Measurements from ENCODE around the gene SNUPN.

SNUPN gene

GRCh38 chr15:75654201-75654907 lies 28.8 kb upstream of the SNUPN start:
- in situ Hi-C loops (cut with MboI; ENCODE audit: low sequenced_read_pairs): no loop called here

- in situ Hi-C loops (cut with MboI; ENCODE audit: low sequenced_read_pairs): no loop called here
These were observed 27.9 kb upstream of the SNUPN start for GRCh38 chr15:75653347-75653913.

- in situ Hi-C loops (cut with MboI; ENCODE audit: low sequenced_read_pairs): no loop called here
These were observed 26.5 kb upstream of the SNUPN start for GRCh38 chr15:75651810-75652543.

GRCh38 chr15:75650908-75651809 lies 25.6 kb upstream of the SNUPN start:
- in situ Hi-C loops (cut with MboI; ENCODE audit: low sequenced_read_pairs): no loop called here

GRCh38 chr15:75649848-75650247 lies 24.3 kb upstream of the SNUPN start:
- in situ Hi-C loops (cut with MboI; ENCODE audit: low sequenced_read_pairs): no loop called here

GRCh38 chr15:75649045-75649761 lies 23.7 kb upstream of the SNUPN start:
- in situ Hi-C loops (cut with MboI; ENCODE audit: low sequenced_read_pairs): no loop called here

- in situ Hi-C loops (cut with MboI; ENCODE audit: low sequenced_read_pairs): no loop called here
These were observed 22.9 kb upstream of the SNUPN start for GRCh38 chr15:75648156-75649000.

- in situ Hi-C loops (cut with MboI; ENCODE audit: low sequenced_read_pairs): no loop called here
These were observed 22.0 kb upstream of the SNUPN start, which contains the start of gene SNX33 for GRCh38 chr15:75647370-75648155. SNX33 (plus strand) TSS chr15:75647912; CDS start chr15:75649103, 1,191 bp downstream.

GRCh38 chr15:75646944-75647364 lies 21.4 kb upstream of the SNUPN start:
- in situ Hi-C loops (cut with MboI; ENCODE audit: low sequenced_read_pairs): no loop called here

GRCh38 chr15:75646112-75646943 lies 20.8 kb upstream of the SNUPN start:
- in situ Hi-C loops (cut with MboI; ENCODE audit: low sequenced_read_pairs): no loop called here

GRCh38 chr15:75644376-75644775 lies 18.9 kb upstream of the SNUPN start:
- in situ Hi-C loops (cut with MboI; ENCODE audit: low sequenced_read_pairs): no loop called here

- in situ Hi-C loops (cut with MboI; ENCODE audit: low sequenced_read_pairs): no loop called here
These were observed 16.1 kb upstream of the SNUPN start for GRCh38 chr15:75641603-75642002.

- in situ Hi-C loops (cut with MboI; ENCODE audit: low sequenced_read_pairs): no loop called here
These were observed 15.6 kb upstream of the SNUPN start for GRCh38 chr15:75641179-75641503.

GRCh38 chr15:75640483-75641178 lies 15.1 kb upstream of the SNUPN start:
- in situ Hi-C loops (cut with MboI; ENCODE audit: low sequenced_read_pairs): no loop called here

- in situ Hi-C loops (cut with MboI; ENCODE audit: low sequenced_read_pairs): no loop called here
These were observed 14.4 kb upstream of the SNUPN start, which contains the start of gene IMP3 for GRCh38 chr15:75639709-75640482. IMP3 (minus strand) TSS chr15:75640224; CDS start chr15:75640168, 56 bp downstream.

- in situ Hi-C loops (cut with MboI; ENCODE audit: low sequenced_read_pairs): no loop called here
These were observed 13.7 kb upstream of the SNUPN start for GRCh38 chr15:75639191-75639708.

All from HL-60/S4 treated with retinoic acid at 250 ng/mL for 4 days and 3 days (cell line).